ENCODE results near the gene MBIP. TPM values are rescaled to one million over a fixed set of nuclear protein-coding genes. Genes with fewer than 3 reads are reported as not detected.

The MBIP gene
- total and polyA plus RNA-seq, 4 donors: 8.1 to 17.5 (median 10.3) TPM

DNA sequence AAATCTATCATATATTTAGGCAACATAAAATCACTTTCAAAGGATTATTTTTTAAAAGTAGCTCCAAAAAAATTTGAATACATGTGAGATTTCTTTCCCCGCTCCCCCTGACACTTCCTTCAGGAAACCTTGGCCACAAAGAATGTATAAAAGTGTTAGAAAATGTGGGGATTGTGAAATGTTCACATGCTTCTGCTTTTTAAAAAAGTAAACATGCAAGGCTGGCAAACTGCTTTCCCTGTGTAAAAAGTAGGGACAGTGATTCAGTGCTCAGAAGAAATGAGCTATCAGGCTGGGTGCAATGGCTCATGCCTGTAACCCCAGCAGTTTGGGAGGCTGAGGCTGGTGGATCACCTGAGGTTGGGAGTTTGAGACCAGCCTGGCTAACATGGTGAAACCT lies 26.6 kb downstream of the MBIP start:
- Histone ChIP-seq H3K27ac (ENCODE audit: low read depth in 1 of 2, low read length in 2 of 2) (no peak overlapping the region), H3K9ac (ENCODE audit: low read depth in 1 of 2, low read length in 2 of 2) (no peak overlapping the region), H3K4me3 (ENCODE audit: low read depth in 1 of 3, low read length in 3 of 3) (no peak overlapping the region), H3K27me3 (ENCODE audit: control insufficient read depth in 4 of 4, insufficient read depth in 4 of 4, low read length in 3 of 4) (no peaks in the 10 kb centered on the region), H3K9me3 (ENCODE audit: control insufficient read depth in 4 of 4, low read length in 3 of 4) (no peaks in the 10 kb centered on the region), H3K4me1 (ENCODE audit: control insufficient read depth in 4 of 4, insufficient read depth in 4 of 4, low read length in 3 of 4) (no peaks in the 10 kb centered on the region), H3K36me3 (ENCODE audit: control insufficient read depth in 4 of 4, insufficient read depth in 3 of 4, low read depth in 1 of 4, low read length in 3 of 4) (peaks cover 0 to 15% (median 12%) of the 10 kb centered on the region in 4 donors)
- TF ChIP-seq TAF1 (conservative IDR thresholded peaks at IDR 0.05) (no peak), HNF4G (IDR thresholded peaks at IDR 0.05) (no peak), NR2F2 (IDR thresholded peaks at IDR 0.05) (no peak), RXRA (IDR thresholded peaks at IDR 0.05) (no peak), FOXA2 (IDR thresholded peaks at IDR 0.05) (no peak), JUND (IDR thresholded peaks at IDR 0.05) (no peak), YY1 (IDR thresholded peaks at IDR 0.05) (no peak), HNF4A (conservative IDR thresholded peaks at IDR 0.05) (no peak), GABPA (IDR thresholded peaks at IDR 0.05 in 1 of 2, conservative IDR thresholded peaks at IDR 0.05 in 1 of 2) (no peak), RAD21 (IDR thresholded peaks at IDR 0.05) (no peak), EGR1 (IDR thresholded peaks at IDR 0.05; ENCODE audit: low read depth in 2 of 2) (no peak), SP1 (IDR thresholded peaks at IDR 0.05) (no peak)
- TF ChIP-seq, protein P1, sequence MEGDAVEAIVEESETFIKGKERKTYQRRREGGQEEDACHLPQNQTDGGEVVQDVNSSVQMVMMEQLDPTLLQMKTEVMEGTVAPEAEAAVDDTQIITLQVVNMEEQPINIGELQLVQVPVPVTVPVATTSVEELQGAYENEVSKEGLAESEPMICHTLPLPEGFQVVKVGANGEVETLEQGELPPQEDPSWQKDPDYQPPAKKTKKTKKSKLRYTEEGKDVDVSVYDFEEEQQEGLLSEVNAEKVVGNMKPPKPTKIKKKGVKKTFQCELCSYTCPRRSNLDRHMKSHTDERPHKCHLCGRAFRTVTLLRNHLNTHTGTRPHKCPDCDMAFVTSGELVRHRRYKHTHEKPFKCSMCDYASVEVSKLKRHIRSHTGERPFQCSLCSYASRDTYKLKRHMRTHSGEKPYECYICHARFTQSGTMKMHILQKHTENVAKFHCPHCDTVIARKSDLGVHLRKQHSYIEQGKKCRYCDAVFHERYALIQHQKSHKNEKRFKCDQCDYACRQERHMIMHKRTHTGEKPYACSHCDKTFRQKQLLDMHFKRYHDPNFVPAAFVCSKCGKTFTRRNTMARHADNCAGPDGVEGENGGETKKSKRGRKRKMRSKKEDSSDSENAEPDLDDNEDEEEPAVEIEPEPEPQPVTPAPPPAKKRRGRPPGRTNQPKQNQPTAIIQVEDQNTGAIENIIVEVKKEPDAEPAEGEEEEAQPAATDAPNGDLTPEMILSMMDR (IDR thresholded peaks at IDR 0.05; ENCODE audit: low read depth, low read length, missing input control): no peak
- TF ChIP-seq, protein P2, sequence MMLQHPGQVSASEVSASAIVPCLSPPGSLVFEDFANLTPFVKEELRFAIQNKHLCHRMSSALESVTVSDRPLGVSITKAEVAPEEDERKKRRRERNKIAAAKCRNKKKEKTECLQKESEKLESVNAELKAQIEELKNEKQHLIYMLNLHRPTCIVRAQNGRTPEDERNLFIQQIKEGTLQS (IDR thresholded peaks at IDR 0.05): no peak
- TF ChIP-seq, protein P3, sequence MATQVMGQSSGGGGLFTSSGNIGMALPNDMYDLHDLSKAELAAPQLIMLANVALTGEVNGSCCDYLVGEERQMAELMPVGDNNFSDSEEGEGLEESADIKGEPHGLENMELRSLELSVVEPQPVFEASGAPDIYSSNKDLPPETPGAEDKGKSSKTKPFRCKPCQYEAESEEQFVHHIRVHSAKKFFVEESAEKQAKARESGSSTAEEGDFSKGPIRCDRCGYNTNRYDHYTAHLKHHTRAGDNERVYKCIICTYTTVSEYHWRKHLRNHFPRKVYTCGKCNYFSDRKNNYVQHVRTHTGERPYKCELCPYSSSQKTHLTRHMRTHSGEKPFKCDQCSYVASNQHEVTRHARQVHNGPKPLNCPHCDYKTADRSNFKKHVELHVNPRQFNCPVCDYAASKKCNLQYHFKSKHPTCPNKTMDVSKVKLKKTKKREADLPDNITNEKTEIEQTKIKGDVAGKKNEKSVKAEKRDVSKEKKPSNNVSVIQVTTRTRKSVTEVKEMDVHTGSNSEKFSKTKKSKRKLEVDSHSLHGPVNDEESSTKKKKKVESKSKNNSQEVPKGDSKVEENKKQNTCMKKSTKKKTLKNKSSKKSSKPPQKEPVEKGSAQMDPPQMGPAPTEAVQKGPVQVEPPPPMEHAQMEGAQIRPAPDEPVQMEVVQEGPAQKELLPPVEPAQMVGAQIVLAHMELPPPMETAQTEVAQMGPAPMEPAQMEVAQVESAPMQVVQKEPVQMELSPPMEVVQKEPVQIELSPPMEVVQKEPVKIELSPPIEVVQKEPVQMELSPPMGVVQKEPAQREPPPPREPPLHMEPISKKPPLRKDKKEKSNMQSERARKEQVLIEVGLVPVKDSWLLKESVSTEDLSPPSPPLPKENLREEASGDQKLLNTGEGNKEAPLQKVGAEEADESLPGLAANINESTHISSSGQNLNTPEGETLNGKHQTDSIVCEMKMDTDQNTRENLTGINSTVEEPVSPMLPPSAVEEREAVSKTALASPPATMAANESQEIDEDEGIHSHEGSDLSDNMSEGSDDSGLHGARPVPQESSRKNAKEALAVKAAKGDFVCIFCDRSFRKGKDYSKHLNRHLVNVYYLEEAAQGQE (IDR thresholded peaks at IDR 0.05): no peak
- TF ChIP-seq, protein P4, sequence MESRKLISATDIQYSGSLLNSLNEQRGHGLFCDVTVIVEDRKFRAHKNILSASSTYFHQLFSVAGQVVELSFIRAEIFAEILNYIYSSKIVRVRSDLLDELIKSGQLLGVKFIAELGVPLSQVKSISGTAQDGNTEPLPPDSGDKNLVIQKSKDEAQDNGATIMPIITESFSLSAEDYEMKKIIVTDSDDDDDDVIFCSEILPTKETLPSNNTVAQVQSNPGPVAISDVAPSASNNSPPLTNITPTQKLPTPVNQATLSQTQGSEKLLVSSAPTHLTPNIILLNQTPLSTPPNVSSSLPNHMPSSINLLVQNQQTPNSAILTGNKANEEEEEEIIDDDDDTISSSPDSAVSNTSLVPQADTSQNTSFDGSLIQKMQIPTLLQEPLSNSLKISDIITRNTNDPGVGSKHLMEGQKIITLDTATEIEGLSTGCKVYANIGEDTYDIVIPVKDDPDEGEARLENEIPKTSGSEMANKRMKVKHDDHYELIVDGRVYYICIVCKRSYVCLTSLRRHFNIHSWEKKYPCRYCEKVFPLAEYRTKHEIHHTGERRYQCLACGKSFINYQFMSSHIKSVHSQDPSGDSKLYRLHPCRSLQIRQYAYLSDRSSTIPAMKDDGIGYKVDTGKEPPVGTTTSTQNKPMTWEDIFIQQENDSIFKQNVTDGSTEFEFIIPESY (IDR thresholded peaks at IDR 0.05): no peak
- TF ChIP-seq, protein P5, sequence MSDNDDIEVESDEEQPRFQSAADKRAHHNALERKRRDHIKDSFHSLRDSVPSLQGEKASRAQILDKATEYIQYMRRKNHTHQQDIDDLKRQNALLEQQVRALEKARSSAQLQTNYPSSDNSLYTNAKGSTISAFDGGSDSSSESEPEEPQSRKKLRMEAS (IDR thresholded peaks at IDR 0.05): no peak
- 0% methylated on average over 1 of the region's 1 CpG for WGBS
- no peak for DNase-seq (ENCODE audit: low spot score)

Measured in liver (tissue), 9 donors.